Activated effector memory CD4-positive, alpha-beta T cell treated with anti-CD3 and anti-CD28 coated beads, Interleukin-2, amount 50 U/mL, for 16 hours (primary cell): ENCODE data around the gene LAMB4.

ENCODE experiments used
- DNase-seq: peaks from one replicate; pipeline ENCODE4 v3.0.0-alpha.2; 2020

The LAMB4 gene

DNA sequence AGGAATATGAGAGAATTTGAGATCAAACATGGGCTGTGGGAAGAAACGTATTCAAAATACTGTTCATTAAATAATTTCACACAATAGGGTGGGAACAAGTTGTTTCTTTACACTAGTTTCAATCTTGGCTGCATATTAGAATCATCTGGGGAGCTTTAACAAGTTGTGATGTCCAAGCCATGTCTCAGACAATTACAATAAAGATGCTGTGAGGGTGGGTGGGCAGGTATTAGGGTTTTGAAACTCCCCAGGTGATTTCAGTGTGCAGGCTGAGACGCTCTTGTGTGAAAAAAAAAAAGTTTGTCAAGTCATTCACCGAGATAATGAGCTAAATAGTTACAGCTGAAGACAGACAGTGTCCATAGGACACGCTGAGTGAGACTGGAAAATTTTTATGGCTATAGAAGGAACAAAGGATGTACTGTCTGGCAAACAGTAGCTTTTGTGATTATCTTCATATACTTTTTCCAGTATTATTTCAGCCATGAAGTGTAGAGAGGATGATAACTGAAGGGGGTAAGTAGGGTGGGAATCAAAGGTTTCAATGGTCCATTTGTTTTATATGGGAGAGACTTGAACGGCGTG, 12.6 kb upstream of the LAMB4 start:
- DNase-seq, result no peak

DNA sequence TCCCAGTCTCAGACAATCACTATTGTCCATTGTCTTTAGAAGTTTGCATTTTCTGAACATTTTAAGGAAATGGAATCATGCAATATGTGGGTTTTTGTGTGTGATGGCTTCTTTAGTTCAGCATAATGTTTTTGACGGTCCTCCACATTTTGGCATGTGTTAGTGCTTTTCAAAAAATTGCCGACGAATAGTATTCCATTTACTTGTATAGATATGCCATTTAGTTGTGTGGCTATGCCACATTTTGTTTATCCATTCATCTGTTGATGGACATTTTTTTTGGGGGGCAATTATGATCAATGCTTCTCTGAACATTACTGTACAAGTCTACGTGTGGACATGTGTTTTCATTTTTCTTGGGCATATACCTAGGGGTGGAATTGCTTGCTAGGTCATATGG, 12.0 kb upstream of the LAMB4 start:
- DNase-seq, result no peak

GRCh38 chr7:108140671-108141070, 10.5 kb upstream of the LAMB4 start:
- no peak for DNase-seq

DNA sequence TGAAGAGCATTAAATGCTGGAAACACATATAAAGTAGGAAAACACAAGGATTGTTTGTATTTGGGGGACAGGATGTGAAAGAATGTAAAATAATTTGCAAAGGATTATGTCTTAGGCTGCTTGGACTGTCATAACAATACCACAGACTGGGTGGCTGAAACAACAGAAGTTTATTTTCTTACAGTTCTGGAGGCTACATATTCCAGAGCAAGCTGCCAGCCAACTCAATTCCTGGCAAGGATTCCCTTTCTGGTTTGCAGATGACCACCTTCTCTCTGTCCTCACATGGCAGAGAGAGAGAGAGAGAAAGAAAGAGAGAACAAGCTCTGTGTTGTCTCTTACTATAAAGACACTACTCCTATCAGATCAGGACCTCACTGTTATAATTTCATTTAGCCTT, 8.8 kb upstream of the LAMB4 start:
- no peak for DNase-seq

DNA sequence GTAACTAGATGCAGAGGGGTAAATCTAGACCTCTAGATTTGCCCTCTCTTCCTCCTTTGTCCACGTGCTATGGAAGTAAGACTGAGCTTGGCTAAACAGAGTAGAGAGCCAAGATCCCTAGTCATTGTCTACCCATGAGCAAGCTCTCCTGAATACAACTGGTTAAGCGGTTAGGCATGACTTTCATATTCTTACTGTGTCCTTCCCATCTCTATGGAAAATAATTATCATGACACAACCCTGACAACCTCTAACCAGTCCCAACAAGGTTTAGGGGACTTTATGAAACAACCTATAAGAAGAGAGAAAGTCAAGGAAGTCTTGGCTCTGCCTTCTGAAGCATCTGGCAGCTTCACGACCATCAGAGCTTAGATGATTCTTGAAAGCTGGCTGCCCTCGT, 7.8 kb upstream of the LAMB4 start:
- no peak for DNase-seq

- DNase-seq, result no peak
Observed at GRCh38 chr7:108137040-108137439, 6.9 kb upstream of the LAMB4 start.

- no peak for DNase-seq
Observed at GRCh38 chr7:108136191-108136688, 6.1 kb upstream of the LAMB4 start.

GRCh38 chr7:108135446-108136190, 5.5 kb upstream of the LAMB4 start:
- no peak for DNase-seq

DNA sequence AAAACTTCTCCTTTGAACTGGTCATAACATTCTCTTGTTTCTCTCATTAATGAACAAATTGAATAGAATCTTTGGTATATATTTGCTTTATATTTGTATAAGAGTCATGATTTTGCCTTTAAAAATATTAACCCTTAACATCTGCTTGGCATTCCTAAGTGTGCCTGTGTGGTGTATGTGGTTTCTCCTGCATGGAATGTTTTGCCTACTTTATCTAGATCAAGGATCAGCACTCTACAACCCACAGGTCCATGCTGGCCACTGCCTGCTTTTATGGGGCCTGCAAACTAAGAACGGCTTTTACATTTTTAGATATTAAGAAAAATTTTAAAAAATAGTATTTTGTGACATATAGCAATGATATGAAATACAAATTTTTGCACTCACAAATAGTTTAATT, 4.3 kb upstream of the LAMB4 start:
- DNase-seq, result no peak

GRCh38 chr7:108132551-108133265, 2.5 kb upstream of the LAMB4 start:
- no peak for DNase-seq

DNA sequence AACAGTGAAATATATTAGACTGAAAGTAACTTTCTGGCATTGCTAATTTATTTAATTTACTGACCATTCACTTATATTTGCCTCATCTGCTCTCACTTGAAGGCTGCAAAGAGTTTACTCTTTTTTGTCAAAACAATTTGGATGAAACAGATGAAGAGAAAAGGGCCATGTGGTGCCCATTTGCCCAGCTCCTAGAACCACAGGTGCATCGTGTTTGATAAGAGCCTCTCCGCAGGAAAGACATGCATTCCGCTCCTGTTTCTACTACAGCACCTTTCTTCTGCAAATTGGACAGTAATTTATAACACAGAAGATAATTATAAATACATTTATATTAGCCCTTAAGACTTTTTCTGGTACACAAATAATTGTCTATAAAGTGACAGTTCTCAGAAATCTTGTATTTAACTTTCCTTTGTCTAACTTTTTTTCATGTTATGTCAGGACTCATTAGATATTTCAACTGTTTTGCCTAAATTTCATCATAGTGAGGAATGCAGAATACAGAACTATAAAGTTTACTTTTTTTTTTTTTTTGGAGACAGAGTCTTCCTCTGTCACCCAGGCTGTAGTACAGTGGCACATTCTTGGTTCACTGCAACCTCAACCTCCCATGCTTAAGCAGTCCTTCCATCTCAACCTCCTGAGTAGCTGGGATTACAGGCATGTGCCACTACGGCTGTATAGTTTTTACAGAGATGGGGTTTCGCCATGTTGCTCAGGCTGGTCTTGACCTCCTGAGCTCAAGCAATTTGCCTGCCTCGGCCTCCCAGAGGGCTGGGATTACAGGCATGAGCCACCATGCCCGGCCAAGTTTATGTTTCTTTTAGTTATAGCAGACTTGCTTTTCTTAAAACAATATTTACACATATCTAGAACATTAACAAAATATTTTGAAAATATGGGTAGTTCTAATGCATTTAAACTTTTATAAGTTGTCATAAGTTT, 869 bp downstream of the LAMB4 start:
- DNase-seq, result no peak

- DNase-seq, result no peak
Observed at GRCh38 chr7:108128514-108128913, 1.6 kb downstream of the LAMB4 start.

GRCh38 chr7:108127461-108127860, 2.7 kb downstream of the LAMB4 start:
- DNase-seq, result no peak

DNA sequence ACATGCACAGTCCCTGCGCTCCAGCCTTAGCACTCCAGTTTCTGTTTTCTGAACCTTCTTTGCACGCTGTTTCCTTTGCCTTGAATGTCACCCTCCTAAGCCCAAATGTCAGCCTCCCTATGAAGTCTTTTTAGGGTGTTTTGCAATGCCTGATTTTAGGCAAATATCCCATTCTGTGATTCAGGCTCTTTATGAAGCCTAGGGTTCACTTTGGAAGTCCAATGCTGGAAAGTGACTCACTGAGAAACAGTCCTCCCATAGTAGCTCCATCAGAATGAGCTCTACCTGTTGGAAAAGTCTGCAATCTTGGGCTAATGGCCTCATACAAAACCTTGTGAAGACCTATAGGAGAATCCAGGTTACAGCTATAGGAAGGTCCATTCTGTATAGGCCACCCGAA, 5.3 kb downstream of the LAMB4 start:
- no peak for DNase-seq

- DNase-seq, result no peak
Observed at GRCh38 chr7:108122181-108122580, 8.0 kb downstream of the LAMB4 start.

GRCh38 chr7:108120933-108121332, 9.2 kb downstream of the LAMB4 start:
- no peak for DNase-seq

DNA sequence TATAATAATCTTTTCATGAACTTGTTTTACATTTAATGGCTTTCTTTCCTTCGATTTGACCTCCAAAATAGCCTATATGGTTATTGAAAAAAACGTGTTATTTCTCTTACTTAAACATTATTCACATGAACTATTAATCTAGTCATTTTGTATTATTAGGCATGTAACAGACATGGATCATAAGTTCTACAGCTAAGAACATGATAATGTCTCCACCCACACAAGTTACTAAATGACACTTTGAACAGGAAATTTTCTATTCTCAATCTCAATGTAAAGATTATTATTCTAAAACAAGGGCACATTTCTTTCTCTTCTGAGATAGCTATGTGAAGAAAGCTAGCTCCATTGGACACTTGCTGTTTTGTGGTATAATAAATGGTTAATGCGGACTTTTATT, 10.0 kb downstream of the LAMB4 start:
- no peak for DNase-seq

GRCh38 chr7:108118959-108119358, 11.2 kb downstream of the LAMB4 start:
- DNase-seq, result no peak

- no peak for DNase-seq
Observed at GRCh38 chr7:108114117-108114841, 15.9 kb downstream of the LAMB4 start.

DNA sequence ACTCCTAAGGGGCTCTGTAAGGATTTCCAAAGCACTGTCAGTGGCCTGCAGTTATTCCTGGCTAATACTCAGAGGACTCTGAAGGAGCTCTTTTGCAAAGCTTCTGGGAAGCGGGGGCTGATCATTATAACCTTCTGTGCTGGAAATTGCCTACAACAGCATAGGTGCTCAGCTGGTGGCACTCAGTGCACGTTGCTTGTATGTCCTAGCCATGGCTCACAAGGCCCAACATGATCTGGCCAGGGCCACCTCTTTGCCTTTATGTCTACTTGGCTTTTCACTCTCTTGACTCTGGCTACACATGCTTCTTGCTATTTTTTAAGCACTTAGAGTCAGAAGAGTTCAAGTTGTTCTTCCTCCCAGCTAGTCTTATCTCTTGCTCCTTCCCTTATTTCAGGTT, 17.5 kb downstream of the LAMB4 start:
- DNase-seq, result no peak

- no peak for DNase-seq
Observed at GRCh38 chr7:108109221-108109908, 20.8 kb downstream of the LAMB4 start.

DNA sequence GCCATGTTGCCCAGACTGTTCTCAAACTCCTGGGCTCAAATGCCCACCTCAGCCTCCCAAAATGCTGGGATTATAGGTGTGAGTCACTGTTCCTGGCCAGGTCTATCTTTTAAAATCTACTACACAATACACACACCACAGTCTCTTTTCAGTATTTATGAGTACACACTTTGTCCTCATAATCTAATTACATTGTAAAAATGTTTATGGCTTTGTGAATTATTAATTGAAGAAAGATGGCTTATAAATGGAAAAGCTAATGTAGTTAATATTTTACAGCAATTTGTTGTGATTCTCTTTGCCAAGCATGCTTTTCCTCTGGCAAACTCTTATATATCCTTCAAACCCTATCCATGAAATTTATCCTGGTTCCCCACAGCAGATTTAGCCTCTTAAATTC, 22.0 kb downstream of the LAMB4 start:
- no peak for DNase-seq
